ENCODE results near the gene GRAP2.
"Not testable (repeated sequence)": the region's sequence is repeated elsewhere in the genome, so short reads cannot be mapped to it uniquely, and the experiment has no call there.

The GRAP2 gene

GRCh38 chr22:39898997-39899396, 1.9 kb upstream of the GRAP2 start:
- DNase-seq: no peak

GRCh38 chr22:39901565-39902146, 772 bp downstream of the GRAP2 start:
- no peak for DNase-seq

DNA sequence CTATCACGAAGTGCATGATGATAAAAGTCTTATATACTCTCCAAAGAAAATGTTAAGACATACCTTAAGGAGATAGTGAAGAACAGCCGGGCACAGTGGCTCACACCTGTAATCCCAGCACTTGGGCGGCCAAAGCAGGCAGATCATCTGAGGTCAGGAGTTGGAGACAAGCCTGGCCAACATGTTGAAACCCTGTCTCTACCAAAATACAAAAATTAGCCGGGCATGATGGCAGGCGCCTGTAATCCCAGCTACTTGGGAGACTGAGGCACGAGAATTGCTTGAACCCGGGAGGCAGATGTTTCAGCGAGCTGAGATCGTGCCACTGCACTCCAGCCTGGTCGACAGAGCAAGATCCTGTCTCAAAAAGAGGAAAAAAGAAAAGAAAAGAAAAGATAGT, 3.1 kb downstream of the GRAP2 start:
- DNase-seq: not testable (repeated sequence)

- no peak for DNase-seq
Observed at GRCh38 chr22:39904862-39905261, 4.0 kb downstream of the GRAP2 start.

- DNase-seq: no peak
Observed at GRCh38 chr22:39905687-39906086, 4.8 kb downstream of the GRAP2 start.

GRCh38 chr22:39906207-39906606, 5.3 kb downstream of the GRAP2 start:
- DNase-seq: no peak

DNA sequence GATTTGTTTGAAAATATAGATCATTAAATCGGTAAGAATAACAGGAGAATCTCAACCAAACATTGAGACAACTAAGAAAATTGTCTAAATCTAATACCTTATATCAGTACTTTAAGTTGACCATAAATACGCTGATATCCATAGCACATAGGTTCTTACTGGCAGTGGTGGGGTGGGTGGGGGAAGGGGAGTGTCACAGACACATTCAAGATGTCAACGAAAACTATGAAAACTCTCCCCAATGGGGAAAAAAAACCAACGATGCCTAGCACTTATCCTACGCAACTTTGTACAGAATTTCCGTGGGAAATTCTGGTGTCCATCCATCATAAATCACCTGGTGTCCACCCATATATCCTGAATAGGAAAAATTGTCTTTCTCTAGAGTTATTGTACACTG, 6.2 kb downstream of the GRAP2 start:
- DNase-seq: no peak

DNA sequence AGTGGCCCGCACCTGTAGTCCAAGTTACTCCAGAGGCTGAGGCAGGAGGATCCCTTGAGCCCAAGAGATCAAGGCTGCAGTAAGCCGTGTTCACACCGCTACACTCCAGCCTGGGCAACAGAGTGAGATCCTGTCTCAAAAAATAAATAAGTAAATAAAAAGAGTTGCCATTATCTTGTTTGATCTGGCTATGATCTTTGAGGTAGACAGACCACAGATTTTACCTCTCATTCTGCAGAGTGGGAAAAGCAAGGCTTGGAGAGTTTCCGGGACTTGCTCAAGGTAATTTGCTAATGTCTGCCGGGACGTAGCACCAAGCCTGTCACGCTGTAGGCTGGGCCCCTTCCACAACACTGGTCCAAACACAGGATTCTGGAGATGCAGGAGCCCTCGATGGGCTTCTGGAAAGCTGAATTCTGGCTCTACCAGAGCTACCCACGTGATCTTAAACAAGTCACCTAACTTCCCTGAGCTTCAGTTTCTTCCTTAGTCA, 6.8 kb downstream of the GRAP2 start:
- no peak for DNase-seq

DNA sequence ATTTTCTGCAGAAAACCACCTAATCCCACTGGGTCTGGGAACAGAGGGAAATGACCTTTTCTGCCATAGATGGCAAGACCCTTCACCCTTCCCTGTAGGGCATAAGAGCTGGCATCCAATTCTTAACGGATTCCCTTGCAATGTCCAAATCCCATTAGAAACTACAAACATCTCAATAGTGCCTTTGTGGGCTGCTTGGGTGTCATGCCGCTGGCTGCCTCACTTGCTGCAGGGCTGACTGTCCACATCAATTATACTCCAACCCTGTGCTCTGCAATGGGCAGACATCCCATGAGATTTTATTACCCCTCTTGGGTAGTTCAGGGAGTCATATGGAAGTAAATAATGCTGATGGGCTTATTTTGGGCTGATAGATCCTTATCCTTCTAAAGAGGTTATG, 7.3 kb downstream of the GRAP2 start:
- DNase-seq: no peak

DNA sequence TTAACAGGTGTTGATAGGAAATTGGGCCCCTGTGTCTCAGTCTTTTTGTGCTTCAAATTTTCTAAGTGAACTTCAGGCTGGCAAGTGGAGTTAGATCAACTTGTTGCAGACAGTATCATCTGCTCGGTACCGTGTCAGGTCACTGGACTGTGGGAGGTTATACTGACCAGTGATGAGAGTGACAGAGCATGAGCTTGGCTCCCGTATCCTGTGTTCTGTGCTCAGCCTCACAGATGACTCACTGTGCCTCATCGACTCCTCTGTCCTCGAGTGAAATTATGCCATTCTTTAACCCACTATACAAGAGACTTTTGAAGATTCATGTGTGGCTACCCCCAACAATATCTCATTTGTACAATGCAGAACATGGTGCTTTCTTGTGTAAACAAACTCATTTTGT, 7.9 kb downstream of the GRAP2 start:
- DNase-seq: no peak

DNA sequence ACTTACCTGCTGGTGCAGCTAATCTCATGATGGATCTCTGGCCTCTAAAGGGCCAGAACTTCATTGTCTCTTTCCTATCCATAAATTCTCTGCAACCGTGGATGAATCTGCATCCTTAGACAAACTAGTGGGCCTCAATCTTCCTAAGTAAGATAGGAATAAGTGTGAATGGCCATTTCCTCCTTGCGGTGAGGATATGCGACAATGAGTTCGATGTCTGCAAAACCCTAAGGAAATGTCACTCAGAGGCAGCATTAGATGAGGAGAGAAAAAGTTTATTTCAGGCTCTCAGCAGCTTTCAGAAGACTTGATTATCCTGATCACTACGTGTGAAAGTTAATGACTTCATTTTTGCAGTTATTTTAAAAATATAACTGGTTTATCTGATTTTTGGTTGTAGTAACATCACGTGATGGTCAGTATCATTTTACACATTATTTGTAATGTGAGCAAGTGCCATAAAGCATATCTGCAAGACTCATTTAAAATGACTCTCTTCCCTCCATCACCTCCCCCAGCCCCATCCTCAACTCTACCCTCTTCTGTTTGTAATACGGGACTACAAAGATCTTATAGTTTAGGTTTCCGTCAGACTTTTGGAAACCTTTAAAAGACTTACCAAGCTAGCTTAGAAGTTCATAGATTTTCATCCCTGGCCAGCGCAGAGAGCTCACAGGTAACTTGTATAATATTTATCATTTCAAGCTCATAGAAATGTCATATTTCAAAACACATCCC, 10.2 kb downstream of the GRAP2 start:
- no peak for DNase-seq

GRCh38 chr22:39913321-39913720, 12.4 kb downstream of the GRAP2 start:
- DNase-seq: no peak

DNA sequence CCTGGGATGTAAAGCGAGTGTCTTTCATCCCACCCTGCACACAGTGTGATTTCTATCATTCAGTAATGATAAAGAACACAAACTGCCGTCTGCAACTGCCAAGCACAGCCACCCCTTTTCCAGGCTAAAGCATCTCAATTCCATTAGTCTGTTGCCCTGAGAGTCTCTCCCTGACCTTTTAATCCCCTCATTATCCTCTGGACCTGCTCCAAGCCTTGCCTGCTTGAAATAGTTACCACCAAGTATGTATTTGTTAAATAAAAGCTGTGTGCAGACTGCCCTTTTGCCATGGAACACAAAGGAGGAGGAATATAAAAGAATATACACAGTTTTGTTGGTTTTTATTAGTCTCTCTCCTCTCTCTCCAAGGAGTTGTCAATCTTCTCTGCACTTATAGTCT, 13.0 kb downstream of the GRAP2 start:
- DNase-seq: no peak

DNA sequence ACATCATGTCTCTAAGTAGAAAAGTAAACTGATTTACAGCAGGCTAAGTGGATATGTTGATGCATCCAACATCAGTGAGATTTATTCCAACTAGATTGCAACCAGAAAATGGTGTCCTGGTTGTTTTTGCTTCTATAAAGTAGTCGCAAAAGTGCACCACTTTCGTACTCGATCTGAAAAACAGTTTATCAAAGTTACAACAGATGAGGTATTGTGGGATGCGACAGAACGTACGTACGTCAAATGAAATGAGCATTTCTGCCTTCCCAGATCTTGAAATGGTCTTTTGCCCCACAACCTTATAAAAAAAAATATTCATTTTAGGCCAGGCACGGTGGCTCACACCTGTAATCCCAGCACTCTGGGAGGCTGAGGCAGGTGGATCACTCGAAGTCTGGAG, 13.7 kb downstream of the GRAP2 start:
- no peak for DNase-seq

GRCh38 chr22:39915295-39915726, 14.4 kb downstream of the GRAP2 start:
- no peak for DNase-seq

- DNase-seq: no peak
Observed at GRCh38 chr22:39916496-39916895, 15.6 kb downstream of the GRAP2 start.

DNA sequence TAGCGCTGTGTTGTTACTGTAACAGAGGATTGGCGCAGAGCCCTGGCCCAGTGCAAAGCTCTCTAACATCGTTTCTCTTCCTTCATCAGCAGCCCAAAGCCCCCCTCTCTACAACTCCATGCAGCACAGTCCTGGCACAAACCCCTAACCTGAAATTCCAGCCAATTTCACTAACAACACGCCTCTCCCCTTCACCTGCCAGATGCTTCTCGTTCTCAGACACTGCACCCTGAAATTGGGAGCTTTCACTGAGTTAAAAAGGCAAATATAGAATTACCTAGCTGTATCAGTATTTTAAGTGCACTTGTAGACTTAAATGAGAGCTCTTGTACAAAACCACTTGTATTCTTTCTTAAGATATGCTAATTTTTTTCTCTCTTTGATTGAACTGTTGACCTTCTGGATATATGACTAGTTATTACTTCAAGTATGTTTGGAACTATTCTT, 16.3 kb downstream of the GRAP2 start:
- DNase-seq: no peak

DNA sequence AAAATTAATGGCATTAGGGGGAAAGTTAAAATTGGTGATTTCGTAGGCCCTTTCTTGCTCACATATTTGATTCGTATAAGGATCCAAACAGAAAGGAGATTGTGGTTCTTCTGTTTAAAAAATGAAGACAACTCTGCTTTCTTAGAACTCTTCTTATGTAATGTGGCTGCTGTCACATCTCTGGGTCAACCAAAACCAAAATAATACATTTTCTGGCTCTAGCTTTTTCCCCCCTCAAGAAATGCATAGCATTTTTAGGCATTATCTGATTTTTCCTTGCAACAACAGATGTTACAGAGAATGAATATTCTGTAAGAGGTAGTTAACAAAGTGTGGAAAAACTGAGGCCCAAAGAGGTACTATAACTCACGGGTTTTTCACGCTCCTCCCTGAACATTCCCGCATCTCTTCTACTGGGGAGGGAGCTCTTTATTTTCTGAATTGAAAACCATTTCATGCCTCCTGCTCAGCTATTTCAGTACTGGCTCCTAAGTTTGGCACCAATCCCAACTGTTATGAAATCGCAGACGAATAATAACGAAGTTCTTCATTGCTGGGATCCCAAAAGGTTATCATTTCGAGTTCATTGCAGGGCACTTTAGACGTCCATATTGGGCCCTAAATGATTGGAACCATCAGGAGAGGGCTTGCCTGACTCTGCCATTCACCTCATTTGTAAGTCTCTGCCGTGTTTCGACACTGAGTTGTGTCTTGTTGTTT, 17.1 kb downstream of the GRAP2 start:
- DNase-seq: no peak

GRCh38 chr22:39920134-39920743, 19.4 kb downstream of the GRAP2 start:
- no peak for DNase-seq

DNA sequence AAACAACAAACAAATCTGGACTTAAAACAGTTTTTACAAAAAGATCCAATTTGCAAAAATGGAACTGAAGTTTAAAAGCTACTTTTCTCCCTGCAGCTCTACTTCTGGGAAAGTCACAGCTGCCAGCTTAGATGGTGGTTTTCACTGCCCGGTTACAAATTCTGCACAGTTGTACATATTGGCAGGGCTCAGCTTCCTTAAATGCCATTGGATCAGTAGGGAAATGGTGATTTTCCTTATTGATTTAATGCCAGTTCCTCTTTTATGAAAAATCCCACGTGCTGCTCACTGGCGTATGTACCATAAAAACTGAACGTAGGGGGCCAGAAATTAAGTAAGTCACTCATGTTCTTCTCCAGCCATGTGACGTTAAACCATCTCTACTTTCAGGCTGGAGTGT, 22.8 kb downstream of the GRAP2 start:
- DNase-seq: no peak

- no peak for DNase-seq
Observed at GRCh38 chr22:39924286-39924685, 23.4 kb downstream of the GRAP2 start.

- DNase-seq: no peak
Observed at GRCh38 chr22:39925273-39925672, 24.4 kb downstream of the GRAP2 start.

- no peak for DNase-seq
Observed at GRCh38 chr22:39925909-39926679, 25.2 kb downstream of the GRAP2 start.
